Lower leg skin (tissue), 3 donors: ENCODE results near the gene KRTAP5-10.
"Not testable (repeated sequence)": the region's sequence is repeated elsewhere in the genome, so short reads cannot be mapped to it uniquely, and the experiment has no call there.

Experiments
- CTCF ChIP-seq, 3 donors: fragments of 450-650 bp; IDR thresholded peaks; one replicate each; pipeline ENCODE4 v1.5.1; 2016; ENCODE audit warnings: antibody characterized with exemption in 3 of 3, mild to moderate bottlenecking in 3 of 3, moderate library complexity in 2 of 3
- POLR2A ChIP-seq, 2 donors: fragments of 450-650 bp; IDR thresholded peaks; one replicate each; pipeline ENCODE4 v1.6.1; 2016 to 2017; ENCODE audit warnings: antibody characterized with exemption in 2 of 2, mild to moderate bottlenecking in 1 of 2, moderate library complexity in 1 of 2

GRCh38 chr11:71589546-71589920, 24.2 kb downstream of the KRTAP5-10 start:
- not testable (repeated sequence) for TF ChIP-seq CTCF, POLR2A (IDR thresholded peaks at IDR 0.05)
